ENCODE data around the gene CYP2J2.
"Not testable (repeated sequence)": the region's sequence is repeated elsewhere in the genome, so short reads cannot be mapped to it uniquely, and the experiment has no call there.

The CYP2J2 gene

GRCh38 chr1:59879996-59880505 lies 46.5 kb downstream of the CYP2J2 start:
- DNase-seq = no peak

GRCh38 chr1:59879574-59879973 lies 47.0 kb downstream of the CYP2J2 start:
- DNase-seq = peak; percentile 47
- in situ Hi-C loops (cut with MboI; ENCODE audit: low pct_unique_long_range_greater_than_20kb, low sequenced_read_pairs) = no loop called here

More at GRCh38 chr1:59879996-59880505, 46.5 kb downstream of the CYP2J2 start:
- in situ Hi-C loops (cut with MboI; ENCODE audit: low pct_unique_long_range_greater_than_20kb, low sequenced_read_pairs) = no loop called here

DNA sequence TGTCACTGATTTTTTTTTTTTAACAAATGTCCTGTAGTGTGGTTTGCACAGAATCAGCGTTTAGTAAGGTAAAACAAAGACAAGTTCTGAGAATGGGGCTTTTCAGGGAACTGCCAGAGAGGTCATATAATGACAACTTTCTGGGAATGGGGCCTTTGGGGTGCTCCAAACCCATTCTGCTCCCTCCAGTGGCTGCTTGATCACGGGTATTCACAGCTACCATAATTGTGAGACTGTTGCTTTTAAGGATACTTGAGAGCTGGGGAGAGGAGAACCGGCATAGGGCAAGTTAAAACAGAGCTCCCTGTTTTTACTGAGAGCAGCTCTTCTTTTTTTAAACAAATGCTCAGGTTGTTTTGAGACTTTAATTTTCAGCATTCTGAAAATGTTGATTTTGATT lies 48.2 kb downstream of the CYP2J2 start:
- in situ Hi-C loops (cut with MboI; ENCODE audit: low pct_unique_long_range_greater_than_20kb, low sequenced_read_pairs) = no loop called here
- no peak for DNase-seq

GRCh38 chr1:59877108-59877682 lies 49.4 kb downstream of the CYP2J2 start:
- DNase-seq = no peak
- in situ Hi-C loops (cut with MboI; ENCODE audit: low pct_unique_long_range_greater_than_20kb, low sequenced_read_pairs) = no loop called here

DNA sequence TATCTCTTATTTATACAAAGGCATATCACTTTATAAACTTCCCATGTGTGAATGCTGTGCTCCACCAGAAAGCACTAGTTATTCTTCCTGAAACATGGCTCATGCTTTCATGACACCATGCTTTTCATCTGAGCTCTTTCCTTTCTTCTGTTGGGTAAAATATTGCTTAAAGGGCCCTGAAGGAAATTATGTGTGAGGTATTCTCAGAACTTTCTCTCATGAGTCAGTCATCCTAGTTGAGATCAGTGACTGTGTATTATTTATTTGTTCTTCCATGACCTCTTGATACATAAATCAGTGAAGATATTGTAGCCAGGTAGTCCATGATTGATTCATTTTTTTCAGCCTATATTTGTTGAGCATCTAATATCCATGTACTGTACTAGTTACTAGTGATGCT lies 54.8 kb downstream of the CYP2J2 start:
- in situ Hi-C loops (cut with MboI; ENCODE audit: low pct_unique_long_range_greater_than_20kb, low sequenced_read_pairs) = no loop called here

GRCh38 chr1:59866462-59866861 lies 60.1 kb downstream of the CYP2J2 start:
- in situ Hi-C loops (cut with MboI; ENCODE audit: low pct_unique_long_range_greater_than_20kb, low sequenced_read_pairs) = no loop called here
- no peak for DNase-seq

More for the DNA sequence above, 54.8 kb downstream of the CYP2J2 start:
- no peak for DNase-seq

GRCh38 chr1:59857679-59858354 lies 68.8 kb downstream of the CYP2J2 start:
- in situ Hi-C loops (cut with MboI; ENCODE audit: low pct_unique_long_range_greater_than_20kb, low sequenced_read_pairs) = no loop called here
- DNase-seq = no peak

DNA sequence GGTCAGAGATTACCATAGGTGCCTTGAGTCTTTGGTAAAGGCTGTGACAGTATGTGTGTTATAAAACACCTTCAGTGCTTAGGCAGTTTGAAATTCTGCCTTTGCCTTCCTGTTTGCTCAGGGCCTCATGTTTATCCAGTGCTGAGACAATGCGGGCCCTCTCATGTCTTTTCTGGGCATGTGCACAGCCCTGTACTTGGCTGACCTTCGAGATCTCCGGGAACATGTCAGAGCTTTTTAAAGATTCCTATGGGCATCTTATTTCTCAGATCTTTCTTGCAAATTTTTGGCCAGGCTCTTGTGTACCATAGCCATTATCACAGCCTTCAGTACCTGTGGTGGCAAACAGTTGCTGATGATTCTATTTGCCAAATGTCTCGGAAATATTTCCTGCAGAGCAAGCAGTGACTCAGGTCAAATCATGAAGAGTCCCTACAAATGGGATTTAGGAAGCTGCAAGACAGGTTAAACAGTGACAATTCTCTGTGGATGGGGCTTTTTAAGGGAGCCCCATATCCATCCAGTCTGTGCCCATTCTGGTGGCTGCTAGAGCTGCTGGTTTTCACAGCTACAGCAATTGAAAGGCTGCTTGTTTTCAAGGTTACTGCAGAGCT lies 69.7 kb downstream of the CYP2J2 start:
- in situ Hi-C loops (cut with MboI; ENCODE audit: low pct_unique_long_range_greater_than_20kb, low sequenced_read_pairs) = no loop called here
- no peak for DNase-seq

DNA sequence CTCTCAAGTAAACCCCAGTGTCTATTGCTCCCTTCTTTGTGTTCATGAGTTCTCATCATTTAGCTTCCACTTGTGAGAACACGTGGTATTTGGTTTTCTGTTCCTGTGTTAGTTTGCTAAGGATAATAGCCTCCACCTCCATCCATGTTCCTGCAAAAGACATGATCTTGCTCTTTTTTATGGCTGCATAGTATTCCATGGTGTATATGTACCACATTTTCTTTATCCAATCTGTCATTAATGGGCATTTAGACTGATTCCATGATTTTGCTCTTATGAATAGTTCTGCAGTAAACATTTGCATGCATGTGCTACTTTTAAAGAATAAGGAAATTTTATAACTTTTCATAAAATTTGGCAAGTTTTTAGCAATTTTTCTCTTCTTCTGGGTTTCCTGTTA lies 71.3 kb downstream of the CYP2J2 start:
- in situ Hi-C loops (cut with MboI; ENCODE audit: low pct_unique_long_range_greater_than_20kb, low sequenced_read_pairs); DNase-seq: not testable (repeated sequence)

- in situ Hi-C loops (cut with MboI; ENCODE audit: low pct_unique_long_range_greater_than_20kb, low sequenced_read_pairs) = no loop called here
- no peak for DNase-seq
These were observed 74.5 kb downstream of the CYP2J2 start for GRCh38 chr1:59852117-59852516.

DNA sequence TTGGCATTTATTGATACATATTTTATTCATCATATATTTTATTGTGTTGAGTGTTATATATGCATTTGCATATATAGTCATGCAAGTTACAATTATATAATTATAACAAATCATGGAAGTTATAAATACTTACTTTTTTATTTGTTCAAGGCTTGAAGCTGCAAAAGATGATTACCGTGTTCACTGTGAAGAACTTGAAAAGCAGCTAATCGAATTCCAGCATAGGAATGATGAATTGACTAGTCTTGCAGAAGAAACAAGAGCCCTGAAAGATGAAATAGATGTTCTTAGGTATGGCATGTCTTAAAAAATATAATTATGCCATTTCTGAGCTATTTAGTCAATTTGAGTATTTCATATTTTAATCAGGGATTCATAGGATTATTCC lies 79.7 kb downstream of the CYP2J2 start:
- in situ Hi-C loops (cut with MboI; ENCODE audit: low pct_unique_long_range_greater_than_20kb, low sequenced_read_pairs) = no loop called here
- DNase-seq = no peak

DNA sequence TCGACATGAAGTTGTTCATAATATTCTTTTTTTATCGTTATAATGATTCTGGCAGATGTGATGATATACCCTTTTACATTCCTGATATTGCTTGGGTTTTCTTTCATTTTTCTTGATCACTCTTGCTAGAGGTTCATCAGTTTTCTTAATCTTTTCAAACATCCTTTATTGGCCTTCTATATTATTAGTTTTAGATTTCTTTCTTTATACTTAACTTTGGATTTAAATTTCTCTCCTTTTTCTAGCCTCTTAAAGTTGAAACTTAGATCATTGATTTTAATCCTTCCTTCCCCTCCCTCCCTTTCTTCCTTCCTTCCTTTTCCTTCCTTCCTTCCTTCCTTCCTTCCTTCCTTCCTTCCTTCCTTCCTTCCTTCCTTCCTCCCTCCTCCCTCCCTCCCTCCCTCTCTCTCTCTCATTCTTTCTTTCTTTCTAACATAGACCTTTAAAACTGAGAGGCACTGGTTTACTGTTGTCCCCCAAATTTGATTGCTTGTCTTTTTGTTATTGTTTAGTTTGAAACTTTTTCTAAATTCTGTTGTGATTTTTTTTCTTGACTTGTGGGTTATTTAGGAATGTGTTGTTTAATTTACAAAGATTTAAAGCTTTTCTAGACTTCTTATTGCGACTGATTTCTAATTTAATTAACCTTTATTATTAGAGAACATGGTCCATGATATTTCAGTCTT lies 80.2 kb downstream of the CYP2J2 start:
- in situ Hi-C loops (cut with MboI; ENCODE audit: low pct_unique_long_range_greater_than_20kb, low sequenced_read_pairs) = no loop called here
- DNase-seq = no peak

GRCh38 chr1:59845091-59845490 lies 81.5 kb downstream of the CYP2J2 start:
- no peak for DNase-seq
- in situ Hi-C loops (cut with MboI; ENCODE audit: low pct_unique_long_range_greater_than_20kb, low sequenced_read_pairs) = no loop called here
